ENCODE measurements around the gene RNASE8. TPM values are rescaled to one million over a fixed set of nuclear protein-coding genes. Genes with fewer than 3 reads are reported as not detected.

Gene RNASE8
- total RNA-seq, 1 donor from 2014 or later = not detected

GRCh38 chr14:21103411-21103709, 45.7 kb downstream of the RNASE8 start:
- Histone ChIP-seq H3K36me3 (ENCODE audit: control insufficient read depth in 3 of 3, insufficient read depth in 3 of 3, low read length in 3 of 3) (no peaks in the 10 kb centered on the region), H3K27ac (ENCODE audit: low read depth, low read length) (peak overlapping the region; percentile 98), H3K27me3 (ENCODE audit: control insufficient read depth in 3 of 3, insufficient read depth in 3 of 3, low read length in 3 of 3) (no peaks in the 10 kb centered on the region), H3K9ac (ENCODE audit: low read depth in 1 of 3, low read length in 3 of 3) (peak overlapping the region; percentile 90 to 99 (median 90)), H3K4me3 (ENCODE audit: low read length in 3 of 3) (peak overlapping the region; percentile 75 to 98 (median 88)), H3K9me3 (ENCODE audit: control insufficient read depth in 3 of 3, low read length in 3 of 3) (no peaks in the 10 kb centered on the region), H3K4me1 (ENCODE audit: control insufficient read depth in 3 of 3, insufficient read depth in 3 of 3, low read length in 3 of 3) (peaks cover 36 to 53% (median 43%) of the 10 kb centered on the region in 3 donors)

GRCh38 chr14:21103710-21104447, 46.3 kb downstream of the RNASE8 start:
- no peaks in the 10 kb centered on the region for H3K9me3 ChIP-seq (ENCODE audit: control insufficient read depth in 3 of 3, low read length in 3 of 3)
- peak overlapping the region; percentile 98 for H3K27ac ChIP-seq (ENCODE audit: low read depth, low read length)
- peak overlapping the region; percentile 90 to 99 (median 90) for H3K9ac ChIP-seq (ENCODE audit: low read depth in 1 of 3, low read length in 3 of 3)
- no peaks in the 10 kb centered on the region for H3K36me3 ChIP-seq (ENCODE audit: control insufficient read depth in 3 of 3, insufficient read depth in 3 of 3, low read length in 3 of 3)
- peaks cover 34 to 52% (median 39%) of the 10 kb centered on the region in 3 donors for H3K4me1 ChIP-seq (ENCODE audit: control insufficient read depth in 3 of 3, insufficient read depth in 3 of 3, low read length in 3 of 3)
- H3K27me3 ChIP-seq (ENCODE audit: control insufficient read depth in 3 of 3, insufficient read depth in 3 of 3, low read length in 3 of 3) = no peaks in the 10 kb centered on the region
- peak overlapping the region; percentile 77 to 98 (median 88) for H3K4me3 ChIP-seq (ENCODE audit: low read length in 3 of 3)

GRCh38 chr14:21104448-21105060, 46.9 kb downstream of the RNASE8 start:
- Histone ChIP-seq H3K4me1 (ENCODE audit: control insufficient read depth in 3 of 3, insufficient read depth in 3 of 3, low read length in 3 of 3) (peaks cover 28 to 45% (median 33%) of the 10 kb centered on the region in 3 donors), H3K4me3 (ENCODE audit: low read length in 3 of 3) (peak overlapping the region; percentile 77 to 98 (median 88)), H3K27me3 (ENCODE audit: control insufficient read depth in 3 of 3, insufficient read depth in 3 of 3, low read length in 3 of 3) (no peaks in the 10 kb centered on the region), H3K9ac (ENCODE audit: low read depth in 1 of 3, low read length in 3 of 3) (peak overlapping the region; percentile 90 to 99 (median 90)), H3K9me3 (ENCODE audit: control insufficient read depth in 3 of 3, low read length in 3 of 3) (no peaks in the 10 kb centered on the region), H3K27ac (ENCODE audit: low read depth, low read length) (peak overlapping the region; percentile 98), H3K36me3 (ENCODE audit: control insufficient read depth in 3 of 3, insufficient read depth in 3 of 3, low read length in 3 of 3) (no peaks in the 10 kb centered on the region)

GRCh38 chr14:21105095-21105494, 47.5 kb downstream of the RNASE8 start:
- H3K4me3 ChIP-seq (ENCODE audit: low read length in 3 of 3) = peak overlapping the region; percentile 77 to 98 (median 88)
- H3K9ac ChIP-seq (ENCODE audit: low read depth in 1 of 3, low read length in 3 of 3) = peak overlapping the region; percentile 90 to 99 (median 90)
- no peaks in the 10 kb centered on the region for H3K27me3 ChIP-seq (ENCODE audit: control insufficient read depth in 3 of 3, insufficient read depth in 3 of 3, low read length in 3 of 3)
- peak overlapping the region; percentile 98 for H3K27ac ChIP-seq (ENCODE audit: low read depth, low read length)
- H3K36me3 ChIP-seq (ENCODE audit: control insufficient read depth in 3 of 3, insufficient read depth in 3 of 3, low read length in 3 of 3) = no peaks in the 10 kb centered on the region
- no peaks in the 10 kb centered on the region for H3K9me3 ChIP-seq (ENCODE audit: control insufficient read depth in 3 of 3, low read length in 3 of 3)
- H3K4me1 ChIP-seq (ENCODE audit: control insufficient read depth in 3 of 3, insufficient read depth in 3 of 3, low read length in 3 of 3) = peaks cover 27 to 48% (median 32%) of the 10 kb centered on the region in 3 donors

- peak overlapping the region; percentile 21 to 70 (median 70) for H3K9ac ChIP-seq (ENCODE audit: low read depth in 1 of 3, low read length in 3 of 3)
Measured at GRCh38 chr14:21106176-21106497, 48.5 kb downstream of the RNASE8 start.

DNA sequence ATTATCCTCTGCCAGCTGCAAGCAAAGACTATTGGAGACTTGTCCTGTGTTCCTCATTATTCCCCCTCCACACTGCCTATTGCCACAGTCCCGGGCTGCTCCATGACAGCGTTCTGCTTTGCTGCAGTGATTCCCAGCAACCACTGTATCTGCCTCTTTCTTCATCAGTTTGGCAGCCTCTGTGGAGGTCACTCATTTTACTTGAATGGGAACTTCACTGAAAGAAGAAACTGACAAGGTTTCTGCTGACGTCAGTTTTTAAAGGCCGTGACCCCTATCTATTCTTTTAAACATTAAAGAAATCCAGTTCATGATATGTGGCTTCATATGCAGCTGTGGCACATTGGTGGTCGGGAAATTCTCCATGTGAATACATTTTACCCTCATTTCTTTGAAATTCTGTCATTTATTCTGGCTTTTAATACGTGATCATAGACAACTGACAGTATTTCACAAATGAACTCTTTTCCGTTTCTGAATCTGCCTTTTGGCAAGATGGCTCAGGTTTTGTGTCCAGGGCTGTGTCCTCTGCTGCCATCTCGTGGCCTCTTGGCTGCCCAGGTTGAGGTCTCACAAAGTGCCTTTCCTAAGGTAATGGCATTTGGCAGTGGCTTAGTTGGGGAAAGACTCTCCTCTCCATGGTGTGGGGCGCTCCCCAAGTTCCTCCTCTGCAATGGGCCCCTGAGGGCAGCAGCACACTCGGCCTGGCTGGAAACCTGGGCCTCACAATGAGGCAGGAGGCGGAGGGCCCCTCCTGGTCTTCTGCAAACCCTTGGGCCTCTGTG, 49.1 kb downstream of the RNASE8 start:
- no peaks in the 10 kb centered on the region for H3K36me3 ChIP-seq (ENCODE audit: control insufficient read depth in 3 of 3, insufficient read depth in 3 of 3, low read length in 3 of 3)
- no peaks in the 10 kb centered on the region for H3K27me3 ChIP-seq (ENCODE audit: control insufficient read depth in 3 of 3, insufficient read depth in 3 of 3, low read length in 3 of 3)
- peaks cover 27 to 49% (median 32%) of the 10 kb centered on the region in 3 donors for H3K4me1 ChIP-seq (ENCODE audit: control insufficient read depth in 3 of 3, insufficient read depth in 3 of 3, low read length in 3 of 3)
- peak overlapping the region; percentile 58 for H3K27ac ChIP-seq (ENCODE audit: low read depth, low read length)
- peak overlapping the region; percentile 35 to 70 (median 39) for H3K4me3 ChIP-seq (ENCODE audit: low read length in 3 of 3)
- H3K9ac ChIP-seq (ENCODE audit: low read depth in 1 of 3, low read length in 3 of 3) = peak overlapping the region; percentile 62 to 70 (median 70)
- H3K9me3 ChIP-seq (ENCODE audit: control insufficient read depth in 3 of 3, low read length in 3 of 3) = no peaks in the 10 kb centered on the region

More at GRCh38 chr14:21106176-21106497, 48.5 kb downstream of the RNASE8 start:
- Histone ChIP-seq H3K27ac (ENCODE audit: low read depth, low read length) (peak overlapping the region; percentile 58), H3K4me1 (ENCODE audit: control insufficient read depth in 3 of 3, insufficient read depth in 3 of 3, low read length in 3 of 3) (peaks cover 27 to 49% (median 32%) of the 10 kb centered on the region in 3 donors), H3K27me3 (ENCODE audit: control insufficient read depth in 3 of 3, insufficient read depth in 3 of 3, low read length in 3 of 3) (no peaks in the 10 kb centered on the region), H3K9me3 (ENCODE audit: control insufficient read depth in 3 of 3, low read length in 3 of 3) (no peaks in the 10 kb centered on the region), H3K4me3 (ENCODE audit: low read length in 3 of 3) (peak overlapping the region; percentile 25 to 70 (median 39)), H3K36me3 (ENCODE audit: control insufficient read depth in 3 of 3, insufficient read depth in 3 of 3, low read length in 3 of 3) (no peaks in the 10 kb centered on the region)

DNA sequence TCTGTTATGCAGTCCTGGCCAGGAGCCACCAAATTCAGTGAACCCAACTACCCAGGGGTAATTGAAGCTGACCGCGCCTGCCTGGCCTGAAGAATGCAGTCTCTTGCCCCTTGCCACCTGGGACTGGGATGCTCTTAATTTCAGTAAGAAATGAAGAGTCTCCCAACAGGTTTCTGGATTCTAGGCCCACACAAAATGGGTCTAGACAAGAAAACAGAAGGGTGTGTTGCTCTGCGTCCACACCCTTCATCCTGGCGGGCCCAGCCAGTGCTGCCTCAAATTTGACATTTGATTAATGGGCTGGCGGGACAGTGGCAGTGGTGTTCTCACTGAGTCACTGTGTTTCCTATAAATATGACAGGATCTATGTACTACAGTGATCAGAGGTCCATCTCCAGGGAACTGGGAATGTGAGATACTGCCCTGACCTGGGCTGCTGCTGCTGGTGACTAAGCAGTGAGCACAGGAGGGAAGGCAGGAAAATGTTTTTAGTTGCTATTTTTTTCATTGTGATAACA, 49.7 kb downstream of the RNASE8 start:
- Histone ChIP-seq H3K9ac (ENCODE audit: low read depth in 1 of 3, low read length in 3 of 3) (peak overlapping the region in 1 of 3 donors; percentile 70), H3K4me1 (ENCODE audit: control insufficient read depth in 3 of 3, insufficient read depth in 3 of 3, low read length in 3 of 3) (peaks cover 27 to 46% (median 32%) of the 10 kb centered on the region in 3 donors), H3K27ac (ENCODE audit: low read depth, low read length) (peak overlapping the region; percentile 58), H3K4me3 (ENCODE audit: low read length in 3 of 3) (peak overlapping the region in 1 of 3 donors; percentile 39), H3K27me3 (ENCODE audit: control insufficient read depth in 3 of 3, insufficient read depth in 3 of 3, low read length in 3 of 3) (no peaks in the 10 kb centered on the region), H3K9me3 (ENCODE audit: control insufficient read depth in 3 of 3, low read length in 3 of 3) (no peaks in the 10 kb centered on the region), H3K36me3 (ENCODE audit: control insufficient read depth in 3 of 3, insufficient read depth in 3 of 3, low read length in 3 of 3) (no peaks in the 10 kb centered on the region)

Other genes starting within 250 kb of the RNASE8 start
- not detected for gene RNASE3, start 166.4 kb upstream of the RNASE8 start, total RNA-seq
- gene RNASE2, start 102.3 kb upstream of the RNASE8 start, total RNA-seq = not detected
- gene METTL17, start 67.8 kb upstream of the RNASE8 start, total RNA-seq = 45.4 TPM
- not detected for gene SLC39A2, start 58.5 kb upstream of the RNASE8 start, total RNA-seq
- gene NDRG2, start 32.8 kb upstream of the RNASE8 start, total RNA-seq = 162 TPM
- gene TPPP2, start 27.6 kb upstream of the RNASE8 start, total RNA-seq = not detected
- gene RNASE13, start 23.0 kb upstream of the RNASE8 start, total RNA-seq = not detected
- gene RNASE7, start 15.5 kb upstream of the RNASE8 start, total RNA-seq = not detected
- 32.4 TPM for gene ARHGEF40, start 12.5 kb downstream of the RNASE8 start, total RNA-seq
- 5.2 TPM for gene ZNF219, start 40.8 kb downstream of the RNASE8 start, total RNA-seq
- gene TMEM253, start 43.2 kb downstream of the RNASE8 start, total RNA-seq = not detected
- not detected for gene OR5AU1, start 98.2 kb downstream of the RNASE8 start, total RNA-seq
- 440 TPM for gene HNRNPC, start 211.6 kb downstream of the RNASE8 start, total RNA-seq
- not detected for gene RPGRIP1, start 222.3 kb downstream of the RNASE8 start, total RNA-seq